Measurements from ENCODE around the gene CKM. TPM values are rescaled to one million over a fixed set of nuclear protein-coding genes. Genes with fewer than 3 reads are reported as not detected.

Gene CKM
- total and polyA plus RNA-seq, 7 donors, result 0.48 to 14.4 (median 0.83) TPM

- no peaks in the 10 kb centered on the region for H3K9me3 ChIP-seq
- DNase-seq, result no peak
- no peak overlapping the region for H3K4me3 ChIP-seq
- TF ChIP-seq POLR2A (IDR thresholded peaks at IDR 0.05), result no peak
- no peak for TF ChIP-seq POLR2AphosphoS5 (IDR thresholded peaks at IDR 0.05)
- no peak for TF ChIP-seq EP300 (IDR thresholded peaks at IDR 0.05)
- no peak for TF ChIP-seq CTCF (IDR thresholded peaks at IDR 0.05)
- peaks cover 0 to 8% (median 0%) of the 10 kb centered on the region in 4 donors for H3K4me1 ChIP-seq
- WGBS, 2 donors, result 62 to 70% methylated on average over 9 of the region's 9 CpGs
- H3K36me3 ChIP-seq, result peaks cover 0 to 6% (median 0%) of the 10 kb centered on the region in 4 donors
- intact Hi-C loops (cut with DNase I), result no loop called here
- no peak overlapping the region for H3K27ac ChIP-seq
- H3K27me3 ChIP-seq, result no peaks in the 10 kb centered on the region
Observed at GRCh38 chr19:45306040-45306439, 16.6 kb downstream of the CKM start.

- intact Hi-C loops (cut with DNase I), result no loop called here
- no peak for TF ChIP-seq EP300 (IDR thresholded peaks at IDR 0.05)
- no peak for TF ChIP-seq POLR2AphosphoS5 (IDR thresholded peaks at IDR 0.05)
- no peak for TF ChIP-seq CTCF (IDR thresholded peaks at IDR 0.05)
- TF ChIP-seq POLR2A (IDR thresholded peaks at IDR 0.05), result no peak
- WGBS, 2 donors, result 18 to 25% methylated on average over 5 of the region's 5 CpGs
- Histone ChIP-seq H3K4me1 (peaks cover 0 to 7% (median 0%) of the 10 kb centered on the region in 4 donors), H3K27ac (no peak overlapping the region), H3K9me3 (no peaks in the 10 kb centered on the region), H3K27me3 (no peaks in the 10 kb centered on the region), H3K36me3 (peaks cover 0 to 6% (median 0%) of the 10 kb centered on the region in 4 donors), H3K4me3 (no peak overlapping the region)
- no peak for DNase-seq
Observed at GRCh38 chr19:45305421-45305820, 17.3 kb downstream of the CKM start.

GRCh38 chr19:45305007-45305406 is 17.7 kb downstream of the CKM start:
- no peak overlapping the region for H3K4me3 ChIP-seq
- TF ChIP-seq POLR2A (IDR thresholded peaks at IDR 0.05), result no peak
- no peak for TF ChIP-seq CTCF (IDR thresholded peaks at IDR 0.05)
- no peaks in the 10 kb centered on the region for H3K9me3 ChIP-seq
- intact Hi-C loops (cut with DNase I), result no loop called here
- H3K27me3 ChIP-seq, result no peaks in the 10 kb centered on the region
- H3K4me1 ChIP-seq, result peaks cover 0 to 4% (median 0%) of the 10 kb centered on the region in 4 donors
- peaks cover 0 to 6% (median 0%) of the 10 kb centered on the region in 4 donors for H3K36me3 ChIP-seq
- no peak overlapping the region for H3K27ac ChIP-seq
- 59 to 71% methylated on average over 4 of the region's 4 CpGs for WGBS, 2 donors
- no peak for DNase-seq

GRCh38 chr19:45304141-45304926 is 18.3 kb downstream of the CKM start:
- Histone ChIP-seq H3K27ac (no peak overlapping the region), H3K36me3 (peaks cover 0 to 13% (median 0%) of the 10 kb centered on the region in 4 donors), H3K9me3 (no peaks in the 10 kb centered on the region), H3K4me1 (no peaks in the 10 kb centered on the region), H3K27me3 (no peaks in the 10 kb centered on the region), H3K4me3 (no peak overlapping the region)
- no peak for DNase-seq
- 60 to 70% methylated on average over 4 of the region's 4 CpGs for WGBS, 2 donors
- no peak for TF ChIP-seq POLR2AphosphoS5 (IDR thresholded peaks at IDR 0.05)
- no peak for TF ChIP-seq CTCF (IDR thresholded peaks at IDR 0.05)
- no peak for TF ChIP-seq EP300 (IDR thresholded peaks at IDR 0.05)
- no peak for TF ChIP-seq POLR2A (IDR thresholded peaks at IDR 0.05)
- intact Hi-C loops (cut with DNase I), result no loop called here

Data from sigmoid colon (tissue), 7 donors.